Hypothalamus (tissue), 51 donors: ENCODE results near the gene TEX29.

Experiments used
- DNase-seq, 51 donors: peaks; one replicate each; lab custom pipeline; 2025; lab: John Stamatoyannopoulos, UW

Gene TEX29

DNA sequence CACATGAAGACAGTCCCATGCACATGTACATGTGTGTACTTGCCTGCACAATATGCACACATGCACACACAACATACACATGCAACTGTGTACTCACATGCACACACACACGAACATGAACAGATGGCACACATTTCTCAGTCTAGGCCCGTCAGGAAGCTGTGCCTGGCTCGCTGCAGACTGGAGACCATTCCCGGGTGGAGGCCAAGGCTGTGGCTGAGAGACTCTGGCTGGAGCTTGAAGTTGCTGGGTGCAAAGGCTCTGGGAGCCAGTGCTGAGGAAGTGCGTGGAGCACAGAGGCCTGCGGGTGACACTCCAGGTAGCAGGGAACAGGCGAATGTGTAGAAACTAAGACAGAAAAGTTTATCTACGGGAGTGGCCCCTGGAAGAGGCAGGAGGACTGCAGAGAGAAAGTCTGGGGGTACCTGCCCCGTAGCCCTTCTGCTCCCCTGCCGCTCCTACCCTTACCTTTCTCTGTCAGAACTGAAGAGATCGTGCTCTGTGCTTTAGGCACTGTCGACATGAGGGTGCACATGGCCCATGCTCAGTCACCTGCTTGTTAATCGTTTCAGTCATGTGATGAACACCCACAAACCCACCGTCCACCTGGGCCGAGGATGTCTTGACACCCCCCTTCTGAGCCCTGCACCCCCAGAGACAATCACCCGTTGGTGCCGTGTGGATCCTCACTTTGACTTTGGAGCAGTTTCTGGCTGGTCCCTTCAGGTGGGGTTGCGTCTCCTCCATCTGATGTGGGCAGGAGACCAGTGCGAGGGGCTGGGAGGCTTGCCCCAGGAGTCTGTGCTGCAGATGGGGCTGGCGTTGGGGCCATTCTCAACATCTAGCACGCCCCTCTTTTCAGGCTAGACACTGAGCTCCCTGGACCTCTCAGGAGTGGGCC lies 69.4 kb downstream of the TEX29 start:
- no peak for DNase-seq

- DNase-seq, result no peak
These were observed 70.3 kb downstream of the TEX29 start for GRCh38 chr13:111390522-111391270.

GRCh38 chr13:111392486-111392885 lies 72.0 kb downstream of the TEX29 start:
- DNase-seq, result no peak

- DNase-seq, result no peak
These were observed 72.9 kb downstream of the TEX29 start for GRCh38 chr13:111393221-111393790.
